ENCODE data around the gene ZNF132. TPM values are rescaled to one million over a fixed set of nuclear protein-coding genes. Genes with fewer than 3 reads are reported as not detected.
A peak's percentile ranks its signal among the peaks of the same experiment; 100 is the strongest.

The ZNF132 gene
- total and polyA plus RNA-seq, 5 donors from 2014 or later: 0.76 to 2.0 (median 0.96) TPM

DNA sequence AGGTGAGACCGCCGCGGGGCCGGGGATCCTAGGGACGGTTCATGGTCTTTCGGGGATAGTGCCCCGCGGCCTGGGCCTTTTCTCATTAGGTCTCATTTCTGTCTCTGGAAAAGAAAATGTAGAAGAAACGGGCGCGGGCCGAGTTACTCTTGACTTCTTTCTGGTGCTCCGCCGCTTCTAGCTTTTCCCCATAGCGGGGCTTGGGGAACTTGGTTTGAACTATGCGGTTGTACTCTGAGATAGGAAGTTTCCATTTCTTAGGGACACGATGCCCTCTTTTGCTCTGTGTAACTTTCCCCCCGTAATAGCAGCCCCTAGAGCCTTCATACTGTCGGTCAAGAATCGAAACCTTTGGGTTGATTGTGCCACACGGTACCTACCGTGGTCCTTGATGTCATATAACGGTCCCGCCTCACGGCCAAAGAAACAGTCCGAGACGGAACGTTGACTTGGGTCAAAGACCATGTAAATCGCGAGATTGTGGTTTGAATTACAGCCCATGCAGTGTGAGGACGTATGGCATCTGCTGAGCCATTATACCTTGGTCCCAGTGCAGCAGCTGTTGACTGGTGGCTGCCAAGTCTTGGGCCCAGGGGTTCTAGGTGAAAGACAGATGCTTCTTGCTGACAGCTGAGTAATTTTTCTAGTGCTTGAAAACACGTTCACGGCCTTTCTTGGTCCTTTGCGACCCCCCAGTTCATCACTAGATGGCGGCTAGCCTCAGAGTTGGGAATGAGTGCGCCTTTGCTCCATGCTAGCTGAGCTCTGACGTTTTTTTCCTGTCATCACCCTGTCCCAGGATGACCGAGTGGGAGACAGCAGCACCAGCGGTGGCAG, 52.4 kb downstream of the ZNF132 start:
- Histone ChIP-seq H3K27me3 (ENCODE audit: control insufficient read depth, insufficient read depth, low read length) (no peaks in the 10 kb centered on the region), H3K9me3 (ENCODE audit: control insufficient read depth in 2 of 2, low read length in 2 of 2) (no peaks in the 10 kb centered on the region), H3K36me3 (ENCODE audit: control insufficient read depth, insufficient read depth, low read length) (peaks cover 19% of the 10 kb centered on the region), H3K4me3 (ENCODE audit: low read depth, low read length) (peak overlapping the region; percentile 89), H3K27ac (ENCODE audit: insufficient read depth, low read length, poor library complexity, severe bottlenecking) (peak overlapping the region; percentile 96), H3K4me1 (ENCODE audit: control insufficient read depth, insufficient read depth, low read length, poor library complexity, severe bottlenecking) (peaks cover 32% of the 10 kb centered on the region)
- DNase-seq (no peak), ATAC-seq (ENCODE audit: low read depth in 2 of 2) (no peak)
- Mint-ChIP-seq H3K36me3 (peaks cover 12% of the 10 kb centered on the region), H3K27me3 (no peaks in the 10 kb centered on the region), H3K27ac (peak overlapping the region; percentile 94 to 99 (median 98)), H3K9me3 (peaks cover 0 to 1% (median 0%) of the 10 kb centered on the region in 7 donors), H3K4me1 (peaks cover 13 to 54% (median 30%) of the 10 kb centered on the region in 4 donors), H3K4me3 (peak overlapping the region; percentile 95 to 97 (median 96))

DNA sequence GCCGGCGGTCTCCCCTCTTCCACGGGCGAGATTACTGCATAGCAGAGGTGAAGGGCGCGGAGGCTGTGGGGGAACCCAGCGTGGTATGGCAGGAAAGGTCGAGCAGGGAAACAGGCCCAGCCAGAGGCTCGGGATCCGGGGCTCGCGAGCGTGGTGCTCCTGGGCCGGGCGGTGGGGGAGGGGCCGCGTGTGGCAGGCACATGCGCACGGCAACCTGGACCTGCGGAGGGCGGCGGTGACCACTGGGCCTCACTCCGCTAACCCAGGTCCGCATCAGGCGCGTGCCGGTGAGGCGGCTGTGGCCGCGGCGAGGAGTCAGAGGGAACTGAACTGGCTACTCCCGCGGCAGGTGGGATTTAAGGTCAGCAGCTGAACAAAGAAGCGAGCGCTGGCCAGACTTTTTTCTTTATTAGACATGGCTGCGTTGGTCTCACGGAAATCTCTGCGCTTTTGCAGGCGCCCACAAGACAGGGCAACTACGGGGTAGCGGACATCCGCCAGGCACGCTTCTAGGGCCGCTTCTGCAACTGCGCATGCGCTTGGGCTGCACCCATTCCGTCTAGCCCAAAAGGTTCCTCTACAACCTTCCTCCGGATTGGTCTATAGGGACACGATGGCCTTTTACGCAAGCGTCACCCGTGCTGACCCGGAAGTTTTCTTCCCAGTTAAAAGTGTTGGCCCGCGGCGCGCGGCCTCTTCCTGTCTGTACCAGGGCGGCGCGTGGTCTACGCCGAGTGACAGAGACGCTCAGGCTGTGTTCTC, 53.2 kb downstream of the ZNF132 start, which contains the start of gene RPS5:
RPS5 (plus strand) TSS at position 694 of the 762 bp plus-strand sequence. CDS start 869 bp downstream, outside the sequence.
- peak; percentile 92 to 95 for ATAC-seq (ENCODE audit: low read depth in 2 of 2)
- H3K9me3 Mint-ChIP-seq: peaks cover 0 to 1% (median 0%) of the 10 kb centered on the region in 7 donors
- peak within 1 kb of the TSS; percentile 89 for H3K4me3 ChIP-seq (ENCODE audit: low read depth, low read length)
- peaks cover 12% of the 10 kb centered on the region for H3K36me3 Mint-ChIP-seq
- peak within 1 kb of the TSS; percentile 96 for H3K27ac ChIP-seq (ENCODE audit: insufficient read depth, low read length, poor library complexity, severe bottlenecking)
- H3K36me3 ChIP-seq (ENCODE audit: control insufficient read depth, insufficient read depth, low read length): peaks cover 13% of the 10 kb centered on the region
- H3K4me1 ChIP-seq (ENCODE audit: control insufficient read depth, insufficient read depth, low read length, poor library complexity, severe bottlenecking): peaks cover 38% of the 10 kb centered on the region
- H3K27me3 Mint-ChIP-seq: no peaks in the 10 kb centered on the region
- peak within 1 kb of the TSS; percentile 95 to 97 (median 96) for H3K4me3 Mint-ChIP-seq
- H3K27me3 ChIP-seq (ENCODE audit: control insufficient read depth, insufficient read depth, low read length): no peaks in the 10 kb centered on the region
- H3K27ac Mint-ChIP-seq: peak within 1 kb of the TSS; percentile 94 to 99 (median 98)
- peak; percentile 94 to 99 (median 98) for DNase-seq
- H3K4me1 Mint-ChIP-seq: peaks cover 13 to 60% (median 31%) of the 10 kb centered on the region in 4 donors
- no peaks in the 10 kb centered on the region for H3K9me3 ChIP-seq (ENCODE audit: control insufficient read depth in 2 of 2, low read length in 2 of 2)

DNA sequence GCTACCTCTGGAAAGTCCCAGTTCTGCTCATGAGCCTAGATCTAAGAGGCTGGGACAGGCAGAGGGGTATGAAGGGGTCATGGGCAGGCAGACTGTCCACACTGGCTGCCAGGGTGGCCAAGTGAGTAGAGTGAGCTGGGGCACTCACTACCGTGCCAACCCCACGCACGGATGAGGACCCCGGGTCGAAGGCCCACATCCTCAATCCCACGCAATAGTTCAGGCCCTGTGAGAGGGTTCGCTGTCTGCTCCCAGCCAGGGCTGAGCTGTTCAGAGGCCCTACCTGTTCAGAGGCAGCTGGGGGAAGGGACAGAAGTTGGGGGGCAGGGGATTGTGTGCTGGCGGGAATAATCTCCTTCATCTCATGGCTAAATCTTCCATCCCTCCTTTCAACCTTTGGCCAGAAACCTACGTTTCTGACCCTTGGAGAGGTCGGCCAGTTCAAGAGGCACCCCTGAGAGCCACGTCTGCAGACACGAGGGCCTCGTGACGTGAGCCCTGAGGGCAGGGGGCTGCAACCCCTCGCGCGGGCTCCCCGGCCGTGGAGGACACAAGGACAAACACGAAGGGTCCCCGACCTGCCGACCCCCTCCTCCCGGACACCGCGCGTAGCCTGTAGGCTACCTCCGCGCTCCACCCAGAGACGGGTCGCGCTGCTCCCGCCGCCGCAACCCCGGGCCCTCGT, 53.9 kb downstream of the ZNF132 start:
- Histone ChIP-seq H3K27ac (ENCODE audit: insufficient read depth, low read length, poor library complexity, severe bottlenecking) (peak overlapping the region; percentile 96), H3K27me3 (ENCODE audit: control insufficient read depth, insufficient read depth, low read length) (no peaks in the 10 kb centered on the region), H3K36me3 (ENCODE audit: control insufficient read depth, insufficient read depth, low read length) (peaks cover 13% of the 10 kb centered on the region), H3K4me1 (ENCODE audit: control insufficient read depth, insufficient read depth, low read length, poor library complexity, severe bottlenecking) (peaks cover 43% of the 10 kb centered on the region), H3K9me3 (ENCODE audit: control insufficient read depth in 2 of 2, low read length in 2 of 2) (no peaks in the 10 kb centered on the region), H3K4me3 (ENCODE audit: low read depth, low read length) (peak overlapping the region; percentile 32)
- peaks cover 13 to 64% (median 34%) of the 10 kb centered on the region in 4 donors for H3K4me1 Mint-ChIP-seq
- H3K27me3 Mint-ChIP-seq: no peaks in the 10 kb centered on the region
- DNase-seq (peak in 1 of 3 donors; percentile 42), ATAC-seq (ENCODE audit: low read depth in 2 of 2) (no peak)
- peaks cover 0 to 1% (median 0%) of the 10 kb centered on the region in 7 donors for H3K9me3 Mint-ChIP-seq
- H3K4me3 Mint-ChIP-seq: peak overlapping the region; percentile 95 to 97 (median 96)
- H3K36me3 Mint-ChIP-seq: peaks cover 12% of the 10 kb centered on the region
- peak overlapping the region; percentile 94 to 99 (median 98) for H3K27ac Mint-ChIP-seq

- peaks cover 0 to 1% (median 0%) of the 10 kb centered on the region in 7 donors for H3K9me3 Mint-ChIP-seq
- H3K27ac Mint-ChIP-seq: peak overlapping the region; percentile 94 to 99 (median 98)
- no peaks in the 10 kb centered on the region for H3K27me3 ChIP-seq (ENCODE audit: control insufficient read depth, insufficient read depth, low read length)
- peaks cover 46% of the 10 kb centered on the region for H3K4me1 ChIP-seq (ENCODE audit: control insufficient read depth, insufficient read depth, low read length, poor library complexity, severe bottlenecking)
- H3K9me3 ChIP-seq (ENCODE audit: control insufficient read depth in 2 of 2, low read length in 2 of 2): no peaks in the 10 kb centered on the region
- peaks cover 13 to 59% (median 31%) of the 10 kb centered on the region in 4 donors for H3K4me1 Mint-ChIP-seq
- H3K27me3 Mint-ChIP-seq: no peaks in the 10 kb centered on the region
- peaks cover 8% of the 10 kb centered on the region for H3K36me3 ChIP-seq (ENCODE audit: control insufficient read depth, insufficient read depth, low read length)
- peak overlapping the region; percentile 95 to 97 (median 96) for H3K4me3 Mint-ChIP-seq
- DNase-seq (no peak), ATAC-seq (ENCODE audit: low read depth in 2 of 2) (no peak)
- peak overlapping the region; percentile 96 for H3K27ac ChIP-seq (ENCODE audit: insufficient read depth, low read length, poor library complexity, severe bottlenecking)
- H3K36me3 Mint-ChIP-seq: peaks cover 7% of the 10 kb centered on the region
- no peak overlapping the region for H3K4me3 ChIP-seq (ENCODE audit: low read depth, low read length)
Measured at GRCh38 chr19:58385313-58385890, 54.6 kb downstream of the ZNF132 start.

GRCh38 chr19:58382997-58383603, 56.9 kb downstream of the ZNF132 start:
- Histone ChIP-seq H3K27ac (ENCODE audit: insufficient read depth, low read length, poor library complexity, severe bottlenecking) (no peak overlapping the region), H3K36me3 (ENCODE audit: control insufficient read depth, insufficient read depth, low read length) (no peaks in the 10 kb centered on the region), H3K4me3 (ENCODE audit: low read depth, low read length) (no peak overlapping the region), H3K4me1 (ENCODE audit: control insufficient read depth, insufficient read depth, low read length, poor library complexity, severe bottlenecking) (peaks cover 44% of the 10 kb centered on the region), H3K9me3 (ENCODE audit: control insufficient read depth in 2 of 2, low read length in 2 of 2) (no peaks in the 10 kb centered on the region), H3K27me3 (ENCODE audit: control insufficient read depth, insufficient read depth, low read length) (no peaks in the 10 kb centered on the region)
- Mint-ChIP-seq H3K27me3 (no peaks in the 10 kb centered on the region), H3K4me1 (peaks cover 10 to 57% (median 28%) of the 10 kb centered on the region in 4 donors), H3K27ac (no peak overlapping the region), H3K9me3 (peaks cover 0 to 1% (median 0%) of the 10 kb centered on the region in 7 donors), H3K4me3 (peak overlapping the region in 2 of 4 donors; percentile 27 to 85), H3K36me3 (no peaks in the 10 kb centered on the region)
- DNase-seq (no peak), ATAC-seq (ENCODE audit: low read depth in 2 of 2) (no peak)
